Choroid plexus epithelial cell (primary cell): Measurements from ENCODE around the gene HLTF.

Source experiments
- DNase-seq: peaks from one replicate; pipeline ENCODE4 v3.0.0-alpha.2; 2010; ENCODE audit warnings: low read depth
- H3K4me3 ChIP-seq: 2 replicates; pipeline ENCODE4 v1.5.1; 2011; ENCODE audit warnings: low read depth, mild to moderate bottlenecking, control low read depth, low read length, moderate library complexity
- TF ChIP-seq, protein P1 (sequence below): conservative IDR thresholded peaks from 2 replicates; pipeline ENCODE4 v1.5.1; 2011; ENCODE audit warnings: low read depth, mild to moderate bottlenecking, control low read depth, inconsistent platforms, low read length, moderate library complexity

Gene HLTF

DNA sequence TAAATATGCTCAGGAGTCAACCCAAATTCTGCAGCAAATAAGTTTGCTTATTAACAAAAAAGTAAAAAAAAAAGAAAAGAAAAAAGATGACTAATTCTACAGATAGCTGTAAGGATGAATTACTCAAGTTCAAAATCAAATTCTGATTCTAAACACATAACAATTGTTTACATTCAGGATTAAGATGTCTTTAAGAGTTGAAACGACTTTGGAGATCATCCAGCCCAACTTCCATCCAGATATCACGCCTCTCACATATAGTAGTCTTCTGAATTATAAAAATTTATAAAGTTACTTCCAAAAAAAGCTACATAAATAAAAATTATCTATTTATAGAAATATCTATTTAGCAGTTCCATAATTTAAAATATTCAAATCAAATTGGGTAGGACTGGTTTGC, 55.2 kb downstream of the HLTF start:
- no peak overlapping the region for H3K4me3 ChIP-seq
- TF ChIP-seq, protein P1, sequence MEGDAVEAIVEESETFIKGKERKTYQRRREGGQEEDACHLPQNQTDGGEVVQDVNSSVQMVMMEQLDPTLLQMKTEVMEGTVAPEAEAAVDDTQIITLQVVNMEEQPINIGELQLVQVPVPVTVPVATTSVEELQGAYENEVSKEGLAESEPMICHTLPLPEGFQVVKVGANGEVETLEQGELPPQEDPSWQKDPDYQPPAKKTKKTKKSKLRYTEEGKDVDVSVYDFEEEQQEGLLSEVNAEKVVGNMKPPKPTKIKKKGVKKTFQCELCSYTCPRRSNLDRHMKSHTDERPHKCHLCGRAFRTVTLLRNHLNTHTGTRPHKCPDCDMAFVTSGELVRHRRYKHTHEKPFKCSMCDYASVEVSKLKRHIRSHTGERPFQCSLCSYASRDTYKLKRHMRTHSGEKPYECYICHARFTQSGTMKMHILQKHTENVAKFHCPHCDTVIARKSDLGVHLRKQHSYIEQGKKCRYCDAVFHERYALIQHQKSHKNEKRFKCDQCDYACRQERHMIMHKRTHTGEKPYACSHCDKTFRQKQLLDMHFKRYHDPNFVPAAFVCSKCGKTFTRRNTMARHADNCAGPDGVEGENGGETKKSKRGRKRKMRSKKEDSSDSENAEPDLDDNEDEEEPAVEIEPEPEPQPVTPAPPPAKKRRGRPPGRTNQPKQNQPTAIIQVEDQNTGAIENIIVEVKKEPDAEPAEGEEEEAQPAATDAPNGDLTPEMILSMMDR = no peak
- no peak for DNase-seq

DNA sequence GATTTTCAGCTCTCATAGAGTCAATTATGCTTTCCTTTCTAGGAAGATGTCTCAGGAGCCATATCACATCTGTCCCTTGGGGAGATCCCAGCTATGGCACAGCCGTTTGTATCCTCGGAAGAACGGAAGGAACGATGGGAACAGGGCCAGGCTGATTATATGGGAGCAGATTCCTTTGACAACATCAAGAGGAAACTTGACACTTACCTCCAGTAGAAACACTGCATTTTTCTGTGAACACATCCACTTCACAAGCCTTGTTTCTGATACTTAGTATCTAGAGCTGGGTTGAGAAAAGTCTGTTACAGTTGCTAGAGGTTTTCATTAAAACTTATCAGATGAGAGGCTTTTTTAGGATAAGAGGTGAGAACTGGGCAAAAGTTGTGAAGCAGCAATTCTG, 59.6 kb downstream of the HLTF start:
- TF ChIP-seq, protein P1 = no peak

GRCh38 chr3:149023951-149024350, 62.4 kb downstream of the HLTF start:
- no peak for DNase-seq
- H3K4me3 ChIP-seq = no peak overlapping the region
- TF ChIP-seq, protein P1 = no peak

More for the DNA sequence above, 59.6 kb downstream of the HLTF start:
- DNase-seq = peak; percentile 51
- H3K4me3 ChIP-seq = no peak overlapping the region

- TF ChIP-seq, protein P1 = no peak
- no peak for DNase-seq
- H3K4me3 ChIP-seq = no peak overlapping the region
Observed at GRCh38 chr3:149021830-149022229, 64.5 kb downstream of the HLTF start.

DNA sequence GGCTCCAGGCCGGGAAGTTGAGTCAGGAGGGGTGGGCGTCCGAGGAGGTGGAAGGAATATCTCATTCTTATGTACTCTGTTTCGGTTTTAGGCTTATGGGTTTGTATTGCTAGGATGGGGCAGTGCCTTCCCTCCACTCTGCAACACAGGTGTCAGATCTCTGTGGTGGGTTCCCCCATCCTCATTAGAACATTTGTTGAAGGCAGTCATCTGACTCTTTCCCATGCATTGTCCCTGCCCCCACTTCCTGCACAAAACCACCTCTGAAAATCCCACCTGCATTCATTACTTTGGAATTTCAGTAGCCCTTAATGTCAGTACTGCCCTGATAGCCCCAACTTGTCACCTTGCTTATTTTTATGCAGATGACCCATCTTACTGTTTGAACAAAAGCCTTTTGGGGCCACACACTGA, 65.5 kb downstream of the HLTF start:
- TF ChIP-seq, protein P1 = no peak
- DNase-seq = no peak

DNA sequence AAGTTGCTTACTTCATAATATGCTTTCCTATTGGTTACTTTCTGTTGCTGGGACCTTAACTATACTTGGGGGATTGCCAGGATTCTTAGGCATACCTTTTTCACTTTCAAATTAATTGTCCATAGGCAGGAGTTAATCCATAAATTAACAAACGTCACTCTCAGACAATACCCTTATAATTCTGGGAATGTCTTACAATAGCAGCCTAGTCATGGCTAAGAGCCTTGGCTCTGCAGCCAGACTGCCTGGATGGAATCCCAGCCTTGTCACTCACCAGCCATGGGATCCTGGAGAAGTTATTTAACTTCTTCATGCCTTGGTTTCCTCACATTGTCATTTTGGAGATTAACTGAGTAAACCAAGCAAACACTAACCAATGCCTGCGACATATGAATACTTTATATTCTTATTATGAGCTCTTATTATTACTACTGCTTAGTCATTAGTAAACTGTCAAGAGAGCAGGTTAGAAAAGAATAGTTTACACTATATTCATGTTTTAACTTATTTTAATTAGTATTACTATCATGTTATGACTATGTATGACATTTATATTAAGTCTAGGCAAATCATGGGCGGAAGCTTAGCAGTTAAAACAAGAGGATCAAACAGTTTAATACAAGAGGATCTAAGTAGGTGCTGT, 66.0 kb downstream of the HLTF start:
- no peak for DNase-seq
- H3K4me3 ChIP-seq = no peak overlapping the region
- TF ChIP-seq, protein P1 = no peak

More for the DNA sequence above, 65.5 kb downstream of the HLTF start:
- H3K4me3 ChIP-seq = no peak overlapping the region

DNA sequence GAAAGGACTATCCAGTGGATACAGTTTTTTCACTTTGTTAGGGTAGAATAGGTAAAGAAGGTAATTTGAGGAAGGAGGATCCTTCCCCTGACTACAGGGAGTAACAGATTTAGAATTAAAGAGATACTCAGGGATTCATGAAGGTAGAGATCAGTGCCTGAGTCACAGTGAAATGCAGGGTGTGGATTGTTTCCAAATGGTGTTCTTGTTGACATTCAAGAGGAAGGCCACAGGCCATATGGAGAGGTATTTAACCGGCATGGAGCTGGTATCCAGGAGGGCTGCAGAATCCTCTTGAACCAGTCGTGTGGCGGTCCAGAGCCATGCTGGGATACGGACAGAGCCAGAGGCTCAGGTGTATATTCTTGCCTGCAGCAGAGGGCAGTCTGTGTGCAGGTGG, 66.8 kb downstream of the HLTF start:
- TF ChIP-seq, protein P1 = no peak
- DNase-seq = no peak
- H3K4me3 ChIP-seq = no peak overlapping the region
